Fibroblast of upper back skin (primary cell): ENCODE measurements around the gene COMMD1.
A peak's percentile ranks its signal among the peaks of the same experiment; 100 is the strongest.
"Not testable (repeated sequence)": the region's sequence is repeated elsewhere in the genome, so short reads cannot be mapped to it uniquely, and the experiment has no call there.

Experiments used
- DNase-seq: peaks from one replicate; pipeline ENCODE4 v3.0.0-alpha.2; 2013

COMMD1 gene

GRCh38 chr2:61924895-61925663 is 19.6 kb downstream of the COMMD1 start:
- no peak for DNase-seq

- no peak for DNase-seq
Measured at GRCh38 chr2:61926531-61927477, 21.3 kb downstream of the COMMD1 start.

- DNase-seq, result peak; percentile 43
Measured at GRCh38 chr2:61928826-61929461, 23.5 kb downstream of the COMMD1 start.

- no peak for DNase-seq
Measured at GRCh38 chr2:61937098-61937497, 31.6 kb downstream of the COMMD1 start.

GRCh38 chr2:61937886-61938285 is 32.4 kb downstream of the COMMD1 start:
- no peak for DNase-seq

- DNase-seq, result no peak
Measured at GRCh38 chr2:61938511-61938910, 33.0 kb downstream of the COMMD1 start.

- no peak for DNase-seq
Measured at GRCh38 chr2:61943251-61943650, 37.8 kb downstream of the COMMD1 start.

GRCh38 chr2:61946666-61947065 is 41.2 kb downstream of the COMMD1 start:
- peak; percentile 22 for DNase-seq

GRCh38 chr2:61948661-61949457 is 43.4 kb downstream of the COMMD1 start:
- no peak for DNase-seq

GRCh38 chr2:61949458-61949713 is 43.9 kb downstream of the COMMD1 start:
- DNase-seq, result no peak

- no peak for DNase-seq
Measured at GRCh38 chr2:61949714-61950560, 44.5 kb downstream of the COMMD1 start.

GRCh38 chr2:61950571-61951315 is 45.3 kb downstream of the COMMD1 start:
- DNase-seq, result no peak

- DNase-seq, result no peak
Measured at GRCh38 chr2:61951881-61952280, 46.4 kb downstream of the COMMD1 start.

GRCh38 chr2:61952288-61952687 is 46.8 kb downstream of the COMMD1 start:
- DNase-seq, result no peak

- not testable (repeated sequence) for DNase-seq
Measured at GRCh38 chr2:61954856-61955255, 49.4 kb downstream of the COMMD1 start.

GRCh38 chr2:61959381-61960293 is 54.2 kb downstream of the COMMD1 start:
- no peak for DNase-seq

- DNase-seq, result no peak
Measured at GRCh38 chr2:61961231-61961901, 55.9 kb downstream of the COMMD1 start.

GRCh38 chr2:61962095-61962984 is 56.9 kb downstream of the COMMD1 start:
- no peak for DNase-seq
